Measurements from ENCODE around the gene EXOSC5. TPM values are rescaled to one million over a fixed set of nuclear protein-coding genes. Genes with fewer than 3 reads are reported as not detected.

The EXOSC5 gene
- total and polyA plus RNA-seq, 7 experiments from 2014 or later, result 15.0 to 84.8 (median 22.1) TPM

GRCh38 chr19:41434450-41434849, 37.3 kb upstream of the EXOSC5 start:
- peak overlapping the region in 3 of 9 donors; percentile 54 to 77 (median 56) for H3K27ac Mint-ChIP-seq
- ATAC-seq (no peak), DNase-seq (no peak)
- peaks cover 3 to 26% (median 9%) of the 10 kb centered on the region in 5 donors for H3K36me3 Mint-ChIP-seq
- Histone ChIP-seq H3K4me3 (ENCODE audit: low read length) (no peak overlapping the region), H3K27ac (ENCODE audit: low read depth, low read length) (no peak overlapping the region), H3K27me3 (ENCODE audit: control insufficient read depth in 2 of 2, insufficient read depth in 2 of 2, low read length in 2 of 2) (no peaks in the 10 kb centered on the region), H3K9me3 (ENCODE audit: control insufficient read depth in 2 of 3, low read length in 3 of 3) (no peaks in the 10 kb centered on the region), H3K4me1 (ENCODE audit: control insufficient read depth in 2 of 2, insufficient read depth in 2 of 2, low read length in 2 of 2) (peaks cover 5 to 8% of the 10 kb centered on the region in 2 donors), H3K36me3 (ENCODE audit: control insufficient read depth in 2 of 3, insufficient read depth in 3 of 3, low read length in 3 of 3) (peaks cover 0 to 47% (median 8%) of the 10 kb centered on the region in 3 experiments)
- intact Hi-C loops (cut with micrococcal nuclease), result loop anchor here in 1 of 2 donors (10.0 kb wide), 1 partner anchor 120 kb away; the partner anchor contains the start of gene CCDC97
- ChIA-PET POLR2A (interaction anchor here (0.7 kb wide), 1 partner anchor 35 kb away, joined by 5 read pairs; no protein-coding TSS in a partner anchor), CTCF (no interaction called here)
- no peak overlapping the region for H3K4me3 Mint-ChIP-seq
- no peaks in the 10 kb centered on the region for H3K9me3 Mint-ChIP-seq
- peaks cover 4 to 30% (median 13%) of the 10 kb centered on the region in 7 donors for H3K4me1 Mint-ChIP-seq
- H3K27me3 Mint-ChIP-seq, result no peaks in the 10 kb centered on the region

- Histone ChIP-seq H3K4me3 (ENCODE audit: low read length) (no peak overlapping the region), H3K9me3 (ENCODE audit: control insufficient read depth in 2 of 3, low read length in 3 of 3) (no peaks in the 10 kb centered on the region), H3K4me1 (ENCODE audit: control insufficient read depth in 2 of 2, insufficient read depth in 2 of 2, low read length in 2 of 2) (peaks cover 6 to 7% of the 10 kb centered on the region in 2 donors), H3K36me3 (ENCODE audit: control insufficient read depth in 2 of 3, insufficient read depth in 3 of 3, low read length in 3 of 3) (peaks cover 0 to 47% (median 8%) of the 10 kb centered on the region in 3 experiments), H3K27me3 (ENCODE audit: control insufficient read depth in 2 of 2, insufficient read depth in 2 of 2, low read length in 2 of 2) (no peaks in the 10 kb centered on the region), H3K27ac (ENCODE audit: low read depth, low read length) (no peak overlapping the region)
- Mint-ChIP-seq H3K9me3 (no peaks in the 10 kb centered on the region), H3K4me3 (no peak overlapping the region), H3K27me3 (no peaks in the 10 kb centered on the region), H3K36me3 (peaks cover 3 to 26% (median 9%) of the 10 kb centered on the region in 5 donors), H3K27ac (no peak overlapping the region), H3K4me1 (peaks cover 8 to 35% (median 26%) of the 10 kb centered on the region in 7 donors)
- ChIA-PET POLR2A (no interaction called here), CTCF (interaction anchor here (1.0 kb wide), 1 partner anchor 17 kb away, joined by 4 read pairs; no protein-coding TSS in a partner anchor)
- ATAC-seq (no peak), DNase-seq (no peak)
- intact Hi-C loops (cut with micrococcal nuclease), result loop anchor here in 1 of 2 donors (10.0 kb wide), 1 partner anchor 118 kb away; the partner anchor contains the start of gene CCDC97
Observed at GRCh38 chr19:41433171-41433570, 36.0 kb upstream of the EXOSC5 start.

GRCh38 chr19:41431426-41432386, 34.5 kb upstream of the EXOSC5 start:
- H3K9me3 ChIP-seq (ENCODE audit: control insufficient read depth in 2 of 3, low read length in 3 of 3), result no peaks in the 10 kb centered on the region
- peaks cover 6 to 9% of the 10 kb centered on the region in 2 donors for H3K4me1 ChIP-seq (ENCODE audit: control insufficient read depth in 2 of 2, insufficient read depth in 2 of 2, low read length in 2 of 2)

GRCh38 chr19:41430922-41431321, 33.8 kb upstream of the EXOSC5 start:
- no peaks in the 10 kb centered on the region for H3K9me3 Mint-ChIP-seq
- Histone ChIP-seq H3K36me3 (ENCODE audit: control insufficient read depth in 2 of 3, insufficient read depth in 3 of 3, low read length in 3 of 3) (peaks cover 0 to 38% (median 8%) of the 10 kb centered on the region in 3 experiments), H3K4me3 (ENCODE audit: low read length) (no peak overlapping the region), H3K27ac (ENCODE audit: low read depth, low read length) (no peak overlapping the region), H3K9me3 (ENCODE audit: control insufficient read depth in 2 of 3, low read length in 3 of 3) (no peaks in the 10 kb centered on the region), H3K4me1 (ENCODE audit: control insufficient read depth in 2 of 2, insufficient read depth in 2 of 2, low read length in 2 of 2) (peaks cover 6 to 9% of the 10 kb centered on the region in 2 donors), H3K27me3 (ENCODE audit: control insufficient read depth in 2 of 2, insufficient read depth in 2 of 2, low read length in 2 of 2) (no peaks in the 10 kb centered on the region)
- intact Hi-C loops (cut with micrococcal nuclease), result loop anchor here in 1 of 2 donors (10.0 kb wide), 1 partner anchor 116 kb away; the partner anchor contains the start of gene CCDC97
- peaks cover 7 to 39% (median 27%) of the 10 kb centered on the region in 7 donors for H3K4me1 Mint-ChIP-seq
- ChIA-PET POLR2A (interaction anchor here (0.6 to 0.9 kb wide), 2 partner anchors 74 to 133 kb away, joined by 3 read pairs; no protein-coding TSS in a partner anchor), CTCF (interaction anchor here (1.9 kb wide), 1 partner anchor 9 kb away, joined by 5 read pairs; the partner anchor contains the start of gene DMAC2)
- no peak overlapping the region for H3K4me3 Mint-ChIP-seq
- H3K36me3 Mint-ChIP-seq, result peaks cover 0 to 13% (median 8%) of the 10 kb centered on the region in 5 donors
- ATAC-seq, result no peak
- no peaks in the 10 kb centered on the region for H3K27me3 Mint-ChIP-seq
- H3K27ac Mint-ChIP-seq, result peak overlapping the region in 2 of 9 donors; percentile 11 to 14
- no peak for DNase-seq

More at GRCh38 chr19:41431426-41432386, 34.5 kb upstream of the EXOSC5 start:
- Histone ChIP-seq H3K36me3 (ENCODE audit: control insufficient read depth in 2 of 3, insufficient read depth in 3 of 3, low read length in 3 of 3) (peaks cover 0 to 40% (median 8%) of the 10 kb centered on the region in 3 experiments), H3K4me3 (ENCODE audit: low read length) (no peak overlapping the region), H3K27ac (ENCODE audit: low read depth, low read length) (no peak overlapping the region), H3K27me3 (ENCODE audit: control insufficient read depth in 2 of 2, insufficient read depth in 2 of 2, low read length in 2 of 2) (no peaks in the 10 kb centered on the region)
- POLR2A ChIA-PET, result interaction anchor here (0.9 kb wide), 1 partner anchor 132 kb away, joined by 3 read pairs; no protein-coding TSS in a partner anchor
- CTCF ChIA-PET, result interaction anchor here (1.9 kb wide), 1 partner anchor 8 kb away, joined by 5 read pairs; the partner anchor contains the start of gene DMAC2
- DNase-seq (no peak), ATAC-seq (no peak)
- Mint-ChIP-seq H3K4me1 (peaks cover 7 to 38% (median 31%) of the 10 kb centered on the region in 7 donors), H3K27ac (peak overlapping the region in 4 of 9 donors; percentile 11 to 78 (median 26)), H3K27me3 (no peaks in the 10 kb centered on the region), H3K36me3 (peaks cover 0 to 21% (median 8%) of the 10 kb centered on the region in 5 donors), H3K9me3 (no peaks in the 10 kb centered on the region), H3K4me3 (no peak overlapping the region)
- intact Hi-C loops (cut with micrococcal nuclease), result loop anchor here in 1 of 2 donors (10.0 kb wide), 1 partner anchor 117 kb away; the partner anchor contains the start of gene CCDC97

GRCh38 chr19:41428481-41428859, 31.3 kb upstream of the EXOSC5 start:
- peak overlapping the region in 7 of 9 donors; percentile 23 to 96 (median 92) for H3K27ac Mint-ChIP-seq
- peaks cover 6 to 9% of the 10 kb centered on the region in 2 donors for H3K4me1 ChIP-seq (ENCODE audit: control insufficient read depth in 2 of 2, insufficient read depth in 2 of 2, low read length in 2 of 2)
- ChIA-PET POLR2A (interaction anchor here (0.9 to 3.4 kb wide), 2 partner anchors 9 to 10 kb away, joined by 3 to 14 read pairs; partner anchors contain the start of gene DMAC2), CTCF (interaction anchor here (1.0 to 1.3 kb wide), 3 partner anchors 11 to 72 kb away, joined by 3 to 4 read pairs (median 3); partner anchors contain the start of genes B9D2 and DMAC2)
- DNase-seq (no peak), ATAC-seq (no peak)
- no peaks in the 10 kb centered on the region for H3K9me3 ChIP-seq (ENCODE audit: control insufficient read depth in 2 of 3, low read length in 3 of 3)
- H3K27me3 ChIP-seq (ENCODE audit: control insufficient read depth in 2 of 2, insufficient read depth in 2 of 2, low read length in 2 of 2), result no peaks in the 10 kb centered on the region
- peaks cover 0 to 13% (median 8%) of the 10 kb centered on the region in 5 donors for H3K36me3 Mint-ChIP-seq
- intact Hi-C loops (cut with micrococcal nuclease), result no loop called here
- H3K4me1 Mint-ChIP-seq, result peaks cover 7 to 34% (median 28%) of the 10 kb centered on the region in 7 donors
- peak overlapping the region; percentile 26 for H3K4me3 ChIP-seq (ENCODE audit: low read length)
- H3K36me3 ChIP-seq (ENCODE audit: control insufficient read depth in 2 of 3, insufficient read depth in 3 of 3, low read length in 3 of 3), result peaks cover 0 to 57% (median 8%) of the 10 kb centered on the region in 3 experiments
- no peaks in the 10 kb centered on the region for H3K9me3 Mint-ChIP-seq
- H3K27ac ChIP-seq (ENCODE audit: low read depth, low read length), result peak overlapping the region; percentile 70
- peak overlapping the region in 9 of 10 donors; percentile 30 to 98 (median 89) for H3K4me3 Mint-ChIP-seq
- no peaks in the 10 kb centered on the region for H3K27me3 Mint-ChIP-seq

All from naive thymus-derived CD4-positive, alpha-beta T cell (primary cell).